MM.1S (cell line): ENCODE results near the gene HTR3B.

Experiments
- CTCF ChIP-seq: fragments of 300-600 bp; sonication (generic); IDR thresholded peaks from 2 replicates; pipeline ENCODE4 v1.5.1; 2016; ENCODE audit warnings: antibody characterized with exemption, low read length, mixed read lengths
- EZH2 ChIP-seq: fragments of 300-600 bp; sonication (generic); optimal IDR thresholded peaks from 2 replicates; pipeline ENCODE3; 2017; ENCODE audit warnings: low read depth, mild to moderate bottlenecking, antibody characterized with exemption, low read length, mixed read lengths

GRCh38 chr11:113865873-113866272 lies 38.7 kb upstream of the HTR3B start:
- no peak for TF ChIP-seq CTCF
- TF ChIP-seq EZH2: no peak
